Measurements from ENCODE around the gene FUNDC1.

Gene FUNDC1

DNA sequence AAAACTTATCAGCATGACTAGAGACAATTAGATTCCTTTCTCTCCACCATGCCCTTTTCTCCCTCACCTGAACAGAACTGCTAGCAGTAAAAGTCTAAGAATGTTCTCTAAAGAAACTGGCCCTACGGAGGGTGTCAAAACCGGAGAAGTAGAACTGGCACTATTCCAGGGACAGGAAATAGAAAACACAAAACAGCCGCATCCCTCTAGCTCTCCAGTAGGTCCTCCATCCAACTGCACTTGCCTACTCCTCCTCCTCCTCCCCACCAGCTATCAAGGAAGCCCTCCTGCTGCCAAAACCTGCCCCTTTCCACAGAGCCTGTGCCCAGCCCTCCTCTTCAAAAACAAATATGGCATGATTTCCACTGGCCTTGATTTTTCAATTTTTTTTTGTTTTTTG is 28.4 kb downstream of the FUNDC1 start:
- DNase-seq (ENCODE audit: low read depth) = no peak
- no peak for TF ChIP-seq MYC (IDR thresholded peaks at IDR 0.05; ENCODE audit: low read depth, low read length)
- TF ChIP-seq, protein P1, sequence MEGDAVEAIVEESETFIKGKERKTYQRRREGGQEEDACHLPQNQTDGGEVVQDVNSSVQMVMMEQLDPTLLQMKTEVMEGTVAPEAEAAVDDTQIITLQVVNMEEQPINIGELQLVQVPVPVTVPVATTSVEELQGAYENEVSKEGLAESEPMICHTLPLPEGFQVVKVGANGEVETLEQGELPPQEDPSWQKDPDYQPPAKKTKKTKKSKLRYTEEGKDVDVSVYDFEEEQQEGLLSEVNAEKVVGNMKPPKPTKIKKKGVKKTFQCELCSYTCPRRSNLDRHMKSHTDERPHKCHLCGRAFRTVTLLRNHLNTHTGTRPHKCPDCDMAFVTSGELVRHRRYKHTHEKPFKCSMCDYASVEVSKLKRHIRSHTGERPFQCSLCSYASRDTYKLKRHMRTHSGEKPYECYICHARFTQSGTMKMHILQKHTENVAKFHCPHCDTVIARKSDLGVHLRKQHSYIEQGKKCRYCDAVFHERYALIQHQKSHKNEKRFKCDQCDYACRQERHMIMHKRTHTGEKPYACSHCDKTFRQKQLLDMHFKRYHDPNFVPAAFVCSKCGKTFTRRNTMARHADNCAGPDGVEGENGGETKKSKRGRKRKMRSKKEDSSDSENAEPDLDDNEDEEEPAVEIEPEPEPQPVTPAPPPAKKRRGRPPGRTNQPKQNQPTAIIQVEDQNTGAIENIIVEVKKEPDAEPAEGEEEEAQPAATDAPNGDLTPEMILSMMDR (IDR thresholded peaks at IDR 0.05; ENCODE audit: low read depth, low read length) = no peak
- no peak for TF ChIP-seq POLR2A (IDR thresholded peaks at IDR 0.05; ENCODE audit: extremely low read depth, insufficient read length)
- TF ChIP-seq, protein P2, sequence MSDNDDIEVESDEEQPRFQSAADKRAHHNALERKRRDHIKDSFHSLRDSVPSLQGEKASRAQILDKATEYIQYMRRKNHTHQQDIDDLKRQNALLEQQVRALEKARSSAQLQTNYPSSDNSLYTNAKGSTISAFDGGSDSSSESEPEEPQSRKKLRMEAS (IDR thresholded peaks at IDR 0.05; ENCODE audit: low read depth, low read length) = no peak
- H3K4me3 ChIP-seq (ENCODE audit: low read depth, low read length) = no peak overlapping the region

- no peak for DNase-seq (ENCODE audit: low read depth)
- H3K4me3 ChIP-seq (ENCODE audit: low read depth, low read length) = no peak overlapping the region
- no peak for TF ChIP-seq MYC (IDR thresholded peaks at IDR 0.05; ENCODE audit: low read depth, low read length)
- TF ChIP-seq, protein P2 (IDR thresholded peaks at IDR 0.05; ENCODE audit: low read depth, low read length) = no peak
- TF ChIP-seq, protein P1 (IDR thresholded peaks at IDR 0.05; ENCODE audit: low read depth, low read length) = no peak
- TF ChIP-seq POLR2A (IDR thresholded peaks at IDR 0.05; ENCODE audit: extremely low read depth, insufficient read length) = no peak
Measured at GRCh38 chrX:44507292-44507691, 35.4 kb downstream of the FUNDC1 start.

DNA sequence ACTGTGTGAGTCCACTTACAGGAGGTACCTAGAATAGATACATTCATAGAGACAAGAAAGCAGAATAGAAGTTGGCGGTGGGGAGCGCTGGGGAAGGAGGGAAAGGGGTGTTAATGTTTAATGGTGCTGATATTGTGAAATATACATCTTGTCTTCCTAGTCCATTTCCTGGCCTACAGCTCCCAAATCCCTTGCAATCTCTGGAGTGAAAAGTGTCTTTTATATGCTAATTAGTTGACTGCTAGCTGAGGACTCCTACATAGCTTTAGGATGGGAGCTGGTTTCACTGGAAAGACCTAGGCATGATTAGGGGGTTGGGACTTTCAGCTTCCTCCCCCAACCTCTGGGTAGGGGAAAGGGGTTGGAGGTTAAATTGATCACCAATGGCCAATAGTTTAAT is 36.0 kb downstream of the FUNDC1 start:
- TF ChIP-seq, protein P2 (IDR thresholded peaks at IDR 0.05; ENCODE audit: low read depth, low read length) = no peak
- TF ChIP-seq MYC (IDR thresholded peaks at IDR 0.05; ENCODE audit: low read depth, low read length) (no peak), POLR2A (IDR thresholded peaks at IDR 0.05; ENCODE audit: extremely low read depth, insufficient read length) (no peak)
- TF ChIP-seq, protein P1 (IDR thresholded peaks at IDR 0.05; ENCODE audit: low read depth, low read length) = no peak
- no peak overlapping the region for H3K4me3 ChIP-seq (ENCODE audit: low read depth, low read length)
- DNase-seq (ENCODE audit: low read depth) = no peak

DNA sequence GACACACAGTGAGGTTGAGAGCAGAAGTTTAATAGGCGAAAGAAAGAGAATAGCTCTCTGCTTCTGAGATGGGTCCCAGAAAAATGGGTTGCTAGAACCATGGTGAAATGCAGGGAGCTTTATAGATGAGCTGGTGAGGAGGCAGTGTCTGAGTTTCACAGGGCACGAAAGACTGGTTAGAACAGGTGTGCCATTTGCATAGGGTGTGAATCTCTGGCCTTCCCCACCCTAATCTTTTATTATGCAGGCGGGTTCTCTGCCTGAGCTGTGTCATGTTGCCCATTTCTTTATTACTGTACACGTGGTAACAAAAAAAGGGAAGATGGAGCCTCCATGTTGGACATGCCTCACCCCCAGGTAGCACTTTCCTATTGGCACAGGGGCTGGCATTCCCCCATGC is 39.1 kb downstream of the FUNDC1 start:
- TF ChIP-seq MYC (IDR thresholded peaks at IDR 0.05; ENCODE audit: low read depth, low read length) (no peak), POLR2A (IDR thresholded peaks at IDR 0.05; ENCODE audit: extremely low read depth, insufficient read length) (no peak)
- TF ChIP-seq, protein P1 (IDR thresholded peaks at IDR 0.05; ENCODE audit: low read depth, low read length) = no peak
- TF ChIP-seq, protein P2 (IDR thresholded peaks at IDR 0.05; ENCODE audit: low read depth, low read length) = no peak
- no peak overlapping the region for H3K4me3 ChIP-seq (ENCODE audit: low read depth, low read length)
- DNase-seq (ENCODE audit: low read depth) = no peak

GRCh38 chrX:44495091-44495490 is 47.6 kb downstream of the FUNDC1 start:
- no peak for DNase-seq (ENCODE audit: low read depth)
- H3K4me3 ChIP-seq (ENCODE audit: low read depth, low read length) = no peak overlapping the region
- TF ChIP-seq, protein P2 (IDR thresholded peaks at IDR 0.05; ENCODE audit: low read depth, low read length) = no peak
- TF ChIP-seq MYC (IDR thresholded peaks at IDR 0.05; ENCODE audit: low read depth, low read length) = no peak
- no peak for TF ChIP-seq POLR2A (IDR thresholded peaks at IDR 0.05; ENCODE audit: extremely low read depth, insufficient read length)
- TF ChIP-seq, protein P1 (IDR thresholded peaks at IDR 0.05; ENCODE audit: low read depth, low read length) = no peak

DNA sequence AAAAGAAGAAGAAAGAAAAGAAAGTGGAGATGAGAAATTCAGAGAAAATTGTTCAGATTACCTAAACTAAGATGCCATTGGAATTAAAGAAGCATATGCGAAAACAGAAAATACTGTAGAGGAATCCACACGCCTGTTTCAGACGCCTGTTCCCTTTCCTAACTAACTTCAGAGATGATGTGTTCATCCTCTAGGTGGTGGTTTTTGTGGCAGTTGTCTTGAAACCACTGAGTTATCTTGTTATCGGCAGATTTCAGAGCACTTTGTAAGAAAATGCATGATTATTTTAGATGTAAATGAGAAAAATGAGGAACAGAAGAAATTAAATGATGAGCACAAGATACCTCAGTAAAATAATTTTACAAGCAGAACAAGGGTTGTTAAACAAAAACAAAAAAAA is 48.3 kb downstream of the FUNDC1 start:
- TF ChIP-seq MYC (IDR thresholded peaks at IDR 0.05; ENCODE audit: low read depth, low read length) = no peak
- no peak for TF ChIP-seq POLR2A (IDR thresholded peaks at IDR 0.05; ENCODE audit: extremely low read depth, insufficient read length)
- TF ChIP-seq, protein P2 (IDR thresholded peaks at IDR 0.05; ENCODE audit: low read depth, low read length) = no peak
- TF ChIP-seq, protein P1 (IDR thresholded peaks at IDR 0.05; ENCODE audit: low read depth, low read length) = no peak
- no peak overlapping the region for H3K4me3 ChIP-seq (ENCODE audit: low read depth, low read length)

More for the DNA sequence above, 48.3 kb downstream of the FUNDC1 start:
- DNase-seq (ENCODE audit: low read depth) = peak; percentile 48
